H4 (cell line): ENCODE measurements around the gene MDH2. TPM values are rescaled to one million over a fixed set of nuclear protein-coding genes. Genes with fewer than 3 reads are reported as not detected.
"Not testable (repeated sequence)": the region's sequence is repeated elsewhere in the genome, so short reads cannot be mapped to it uniquely, and the experiment has no call there.

ENCODE experiments used
- DNase-seq: peaks from one replicate; pipeline ENCODE4 v3.0.0-alpha.2; 2015; ENCODE audit warnings: low spot score
- total RNA-seq: library from RNA; depleted of rRNA; stranded (reverse); fragments of >200 nt; shearing (Covaris generic); gene quantifications from 2 replicates; pipeline ENCODE4 v1.2.3, GENCODE V29; 2014

Gene MDH2
- total RNA-seq, 1 experiment from 2014 or later: 156 TPM

DNA sequence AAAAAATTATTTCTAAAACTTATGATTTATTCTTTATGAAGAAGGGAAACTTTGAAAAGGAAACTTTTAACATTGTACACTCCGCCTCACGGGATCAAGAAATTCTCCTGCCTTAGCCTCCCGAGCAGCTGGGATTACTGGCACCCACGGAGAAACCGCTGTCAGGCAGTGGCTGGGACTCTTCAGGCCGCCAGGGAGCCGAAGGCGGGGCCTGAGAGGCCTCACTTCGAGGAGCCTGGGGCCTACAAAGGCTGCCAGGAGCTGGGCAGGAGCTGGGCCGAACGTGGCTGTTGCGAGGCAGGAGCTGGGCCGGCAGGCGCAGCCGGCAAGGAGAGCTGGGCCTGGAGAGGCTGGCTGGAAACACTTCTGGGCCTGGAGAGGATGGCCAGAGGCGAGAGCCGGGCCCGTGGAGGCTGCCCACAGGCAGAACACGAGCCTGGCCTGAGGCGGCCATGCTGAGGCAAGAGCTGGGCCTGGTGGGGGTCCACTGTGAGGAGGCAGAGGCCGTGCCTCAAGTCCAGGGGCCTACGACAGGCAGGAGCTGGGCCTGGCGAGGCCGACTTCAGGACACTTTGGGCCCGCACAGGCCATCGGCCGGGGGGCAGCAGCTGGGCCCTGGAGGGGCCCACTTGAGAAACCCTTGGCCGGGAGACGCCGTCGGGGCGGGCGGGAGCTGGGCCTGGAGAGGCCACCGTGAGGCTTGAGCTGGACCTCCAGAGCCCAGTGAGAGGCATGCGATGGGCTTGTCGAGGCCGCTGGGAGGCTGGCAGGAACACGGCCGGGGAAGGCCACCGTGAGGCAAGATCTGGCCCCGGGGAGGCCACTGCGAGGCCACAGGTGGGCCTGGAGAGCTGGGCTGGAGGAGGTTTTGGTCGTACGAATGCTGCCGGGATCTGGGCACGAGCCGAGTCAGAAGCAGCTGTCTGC is 23.7 kb downstream of the MDH2 start:
- no peak for DNase-seq

DNA sequence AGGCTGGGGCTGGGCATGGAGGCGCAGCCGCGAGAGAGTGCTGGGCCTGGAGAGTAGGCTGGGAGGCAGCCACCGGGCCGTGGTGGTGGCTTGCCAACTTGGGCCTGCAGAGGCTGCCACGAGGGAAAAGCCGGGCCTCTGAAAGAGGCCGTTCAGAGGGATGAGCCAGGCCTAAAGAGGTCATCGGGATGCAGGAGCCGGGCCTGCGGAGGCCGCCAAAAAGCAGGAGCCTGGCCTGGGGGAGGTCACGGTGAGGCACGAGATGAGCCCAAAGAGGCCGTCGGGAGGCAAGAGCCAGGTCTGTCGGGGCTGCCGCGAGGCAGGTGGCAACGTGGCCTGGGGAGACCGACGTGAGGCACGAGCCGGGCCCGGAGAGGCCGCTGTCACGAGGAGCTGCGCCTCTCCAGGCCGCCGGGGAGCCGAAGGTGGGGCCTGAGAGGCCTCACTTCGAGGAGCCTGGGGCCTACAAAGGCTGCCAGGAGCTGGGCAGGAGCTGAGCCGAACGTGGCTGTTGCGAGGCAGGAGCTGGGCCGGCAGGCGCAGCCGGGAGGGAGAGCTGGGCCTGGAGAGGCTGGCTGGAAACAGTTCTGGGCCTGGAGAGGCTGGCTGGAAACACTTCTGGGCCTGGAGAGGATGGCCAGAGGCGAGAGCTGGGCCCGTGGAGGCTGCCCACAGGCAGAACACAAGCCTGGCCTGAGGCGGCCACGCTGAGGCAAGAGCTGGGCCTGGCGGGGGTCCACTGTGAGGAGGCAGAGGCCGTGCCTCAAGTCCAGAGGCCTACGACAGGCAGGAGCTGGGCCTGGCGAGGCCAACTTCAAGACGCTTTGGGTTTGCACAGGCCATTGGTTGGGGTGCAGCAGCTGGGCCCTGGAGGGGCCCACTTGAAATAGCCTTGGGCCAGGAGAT is 24.6 kb downstream of the MDH2 start:
- no peak for DNase-seq

DNA sequence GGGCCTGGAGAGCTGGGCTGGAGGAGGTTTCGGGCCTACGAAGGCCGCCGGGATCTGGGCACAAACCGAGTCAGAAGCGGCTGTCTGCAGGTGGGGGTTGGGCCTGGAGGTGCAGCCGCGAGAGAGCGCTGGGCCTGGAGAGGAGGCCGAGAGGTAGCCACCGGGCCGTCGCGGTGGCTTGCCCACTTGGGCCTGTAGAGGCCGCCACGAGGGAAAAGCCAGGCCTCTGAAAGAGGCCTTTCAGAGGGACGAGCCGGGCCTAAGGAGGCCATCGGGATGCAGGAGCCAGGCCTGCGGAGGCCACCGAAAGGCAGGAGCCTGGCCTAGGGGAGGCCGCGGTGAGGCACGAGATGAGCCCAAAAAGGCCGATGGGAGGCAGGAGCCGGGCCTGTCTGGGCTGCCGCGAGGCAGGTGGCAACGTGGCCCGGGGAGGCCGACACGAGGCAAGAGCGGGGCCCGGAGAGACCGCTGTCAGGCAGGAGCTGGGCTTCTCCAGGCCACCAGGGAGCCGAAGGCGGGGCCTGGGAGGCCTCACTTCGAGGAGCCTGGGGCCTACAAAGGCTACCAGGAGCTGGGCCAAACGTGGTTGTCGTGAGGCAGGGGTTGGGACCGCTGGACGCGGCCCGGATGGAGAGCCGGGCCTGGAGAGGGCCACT is 25.6 kb downstream of the MDH2 start:
- no peak for DNase-seq

DNA sequence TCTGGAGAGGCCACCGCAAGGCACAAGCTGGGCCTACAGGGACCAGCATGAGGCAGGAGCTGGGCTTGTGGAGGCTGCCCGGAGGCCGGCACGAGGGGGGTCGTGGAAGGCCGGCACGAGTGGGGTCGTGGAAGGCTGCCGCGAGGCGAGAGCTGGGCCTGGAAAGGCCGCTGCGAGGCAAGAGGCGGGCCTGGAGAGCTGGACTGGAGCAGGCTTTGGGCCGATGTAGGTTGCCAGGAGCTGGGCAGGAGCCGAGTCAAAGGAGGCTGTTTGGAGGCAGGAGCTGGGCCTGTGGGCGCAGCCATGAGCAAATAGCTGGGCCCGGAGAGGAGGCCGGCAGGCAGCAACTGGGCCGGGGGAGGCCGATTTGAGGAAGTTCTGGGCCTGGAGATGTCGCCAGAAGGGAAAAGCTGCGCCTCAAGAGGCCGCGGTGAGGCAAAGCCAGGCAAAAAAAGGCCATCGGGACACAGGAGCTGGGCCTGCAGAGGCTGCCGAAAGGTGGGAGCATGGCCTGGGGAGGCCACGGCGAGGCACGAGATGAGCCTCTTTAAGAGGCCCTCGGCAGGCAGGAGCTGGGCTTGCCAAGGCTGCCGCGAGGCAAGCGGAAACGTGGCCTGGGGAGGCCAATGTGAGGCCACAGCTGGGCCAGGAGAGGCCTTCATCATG is 26.5 kb downstream of the MDH2 start:
- DNase-seq: no peak

DNA sequence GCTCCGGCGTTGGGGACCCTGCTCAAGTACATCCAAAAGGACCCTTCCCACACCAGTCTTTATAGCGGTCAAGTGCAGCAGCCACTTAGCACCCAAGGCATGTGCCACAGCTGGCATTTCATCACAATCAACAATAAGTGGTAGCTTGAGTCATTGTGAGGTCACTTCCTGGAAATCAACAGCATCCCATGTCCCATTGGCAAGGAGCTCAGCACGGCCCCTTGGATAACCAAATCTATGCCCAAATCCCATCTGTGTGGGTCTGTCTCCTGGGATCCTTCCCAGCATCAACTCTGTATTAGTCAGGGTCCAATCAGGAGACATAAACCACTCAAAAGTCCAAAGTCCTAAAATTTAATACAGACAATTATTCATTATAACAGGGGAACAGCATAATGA is 27.1 kb downstream of the MDH2 start:
- no peak for DNase-seq

DNA sequence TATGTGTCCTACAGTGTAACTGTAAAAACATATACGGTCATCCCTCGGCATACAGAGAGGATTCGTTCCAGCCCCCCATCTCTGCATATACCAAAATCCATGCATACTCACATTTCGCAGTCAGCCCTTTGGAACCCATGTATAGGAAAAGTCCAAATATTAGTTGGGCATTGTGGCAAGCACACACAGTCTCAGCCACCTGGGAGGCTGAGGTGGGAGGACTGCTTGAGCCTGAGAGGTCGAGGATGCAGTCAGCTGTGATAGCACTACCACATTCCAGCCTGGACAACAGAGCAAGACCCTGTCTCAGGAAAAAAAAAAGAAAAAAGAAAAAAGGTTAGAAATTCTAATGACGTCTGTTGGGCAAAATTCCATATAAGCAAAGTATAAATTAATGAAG is 29.1 kb downstream of the MDH2 start:
- no peak for DNase-seq

DNA sequence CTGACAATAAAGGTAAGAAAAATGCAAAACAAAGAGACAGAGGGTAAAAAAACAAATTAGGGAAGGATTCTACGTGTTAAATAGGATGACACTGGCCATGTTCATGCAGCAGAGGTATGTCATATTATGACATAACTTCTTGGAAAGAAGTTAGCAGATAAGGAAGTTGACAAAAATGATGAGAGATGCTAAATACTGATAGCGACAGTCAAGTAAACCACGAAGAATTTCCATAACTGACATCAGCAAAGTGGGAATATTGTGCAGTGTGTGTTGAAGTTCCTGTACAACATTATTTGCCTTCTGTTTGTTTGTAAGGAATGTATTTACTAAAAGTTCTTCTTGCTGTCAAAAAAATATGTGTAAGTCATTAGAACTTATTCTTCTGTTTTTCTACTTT is 29.5 kb downstream of the MDH2 start:
- no peak for DNase-seq

DNA sequence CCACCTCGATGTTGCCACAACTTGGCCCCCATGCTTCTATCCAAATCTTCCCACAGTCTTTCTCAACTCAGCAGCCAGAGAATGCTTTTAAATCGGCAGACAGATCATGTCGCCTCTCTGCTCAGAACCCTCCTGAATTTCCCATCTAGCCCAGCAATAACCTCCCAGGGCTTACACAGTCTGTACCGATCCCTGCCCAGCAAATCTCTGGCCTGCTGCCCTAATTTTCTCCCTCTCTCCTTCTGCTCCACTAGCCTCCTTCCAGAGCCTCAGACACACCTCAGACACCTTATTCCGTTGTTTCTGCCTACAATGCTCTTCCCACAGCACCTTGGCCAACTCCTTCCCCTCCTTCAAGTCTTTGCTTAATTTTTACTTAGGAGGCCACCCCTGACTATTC is 32.3 kb downstream of the MDH2 start:
- no peak for DNase-seq

DNA sequence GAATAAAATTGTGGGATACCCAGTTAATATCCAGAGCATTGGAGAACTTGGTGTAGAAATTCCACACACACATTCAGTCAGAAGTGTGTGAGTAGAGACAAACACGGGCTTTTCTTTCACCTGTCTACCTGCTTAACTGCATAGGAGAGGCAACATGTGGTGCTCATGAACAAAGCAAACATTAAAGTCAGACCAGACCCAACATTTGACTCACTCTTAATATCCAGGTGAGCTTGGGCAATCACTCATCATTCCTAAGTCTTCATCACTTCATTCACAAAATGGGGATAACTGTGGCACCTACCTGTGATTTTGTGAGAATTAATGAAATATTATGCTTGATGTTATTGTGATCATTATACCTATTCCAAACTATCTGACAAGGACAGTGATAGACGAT is 36.2 kb downstream of the MDH2 start:
- DNase-seq: not testable (repeated sequence)

DNA sequence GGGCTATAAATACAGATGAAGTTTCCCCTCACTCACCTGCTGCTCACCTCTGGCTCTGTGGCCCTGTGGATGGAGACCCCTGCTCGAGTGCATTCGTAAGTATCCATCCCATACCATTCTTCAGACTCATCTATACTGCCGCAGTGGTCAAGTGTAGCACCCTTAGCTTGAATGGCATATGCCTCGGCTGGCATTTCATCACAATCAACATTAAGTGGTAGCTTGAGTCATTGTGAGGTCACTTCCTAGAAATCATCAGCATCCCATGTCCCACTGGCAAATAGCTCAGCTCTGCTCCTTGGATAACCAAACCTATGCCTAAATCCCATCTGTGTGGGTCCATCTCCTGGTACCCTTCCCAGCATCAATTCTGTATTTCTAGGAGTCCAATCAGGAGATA is 38.2 kb downstream of the MDH2 start:
- no peak for DNase-seq

DNA sequence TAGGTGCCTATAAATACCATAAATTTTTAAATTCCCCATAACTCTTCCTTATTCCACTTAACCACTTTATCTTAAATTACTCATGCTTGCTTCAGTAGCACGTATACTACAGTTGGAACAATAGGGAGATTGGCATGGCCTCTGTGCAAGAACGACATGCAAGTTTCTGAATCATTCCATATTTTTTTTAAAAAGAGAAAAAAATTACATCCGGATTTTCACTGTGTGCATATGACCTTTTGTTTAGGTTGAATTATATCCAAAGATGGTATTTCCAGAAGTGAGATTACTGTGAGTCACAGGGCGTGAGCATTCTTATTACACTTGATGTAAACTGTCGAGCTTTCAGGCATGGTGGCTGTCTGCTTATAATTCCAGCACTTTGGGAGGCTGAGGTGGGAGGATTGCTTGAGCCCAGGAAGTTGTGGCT is 39.5 kb downstream of the MDH2 start:
- DNase-seq: peak; percentile 96

DNA sequence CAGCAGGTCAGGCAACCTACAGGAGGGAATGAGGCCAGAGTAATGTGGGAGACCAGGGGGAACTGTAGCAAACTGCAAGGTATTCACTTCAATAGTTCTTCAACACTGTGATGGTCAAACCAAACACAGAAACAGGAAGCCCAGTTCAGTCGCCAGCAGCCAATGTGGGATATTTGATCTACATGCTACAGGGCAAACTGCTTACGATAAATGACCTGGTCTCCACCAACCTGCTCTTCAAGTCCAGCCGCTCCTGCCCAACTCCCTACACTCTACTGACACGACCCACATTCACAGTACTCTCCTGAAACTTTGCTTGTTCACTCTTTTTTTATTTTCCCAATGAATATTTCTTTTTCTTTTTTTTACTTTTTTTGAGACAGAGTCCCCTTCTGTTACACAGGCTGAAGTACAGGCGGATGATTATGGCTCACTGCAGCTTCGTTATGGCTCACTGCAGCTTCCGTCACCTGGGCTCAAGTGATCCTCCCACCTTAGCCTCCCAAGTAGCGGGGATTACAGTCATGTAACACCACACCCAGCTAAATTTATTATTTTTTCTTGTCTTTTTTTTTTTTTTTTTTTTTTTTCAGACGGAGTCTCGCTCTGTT is 42.1 kb downstream of the MDH2 start:
- DNase-seq: no peak

DNA sequence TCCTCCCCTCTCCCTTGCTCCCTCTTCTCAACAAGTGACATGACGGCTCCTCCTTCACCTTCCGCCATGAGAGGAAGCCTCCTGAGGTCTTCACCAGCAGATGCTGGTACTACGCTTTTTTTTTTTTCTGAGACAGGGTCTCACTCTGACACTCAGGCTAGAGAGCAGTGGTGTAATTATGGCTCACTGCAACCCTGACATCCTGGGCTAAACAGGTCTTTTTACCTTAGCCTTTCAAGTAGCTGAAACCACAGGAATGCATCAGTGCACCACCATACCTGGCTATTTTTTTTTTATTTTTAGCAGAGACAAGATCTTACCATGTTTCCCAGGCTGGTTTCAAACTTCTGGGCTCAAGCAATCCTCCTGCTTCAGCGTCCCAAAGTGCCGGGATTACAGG is 43.6 kb downstream of the MDH2 start:
- DNase-seq: no peak

DNA sequence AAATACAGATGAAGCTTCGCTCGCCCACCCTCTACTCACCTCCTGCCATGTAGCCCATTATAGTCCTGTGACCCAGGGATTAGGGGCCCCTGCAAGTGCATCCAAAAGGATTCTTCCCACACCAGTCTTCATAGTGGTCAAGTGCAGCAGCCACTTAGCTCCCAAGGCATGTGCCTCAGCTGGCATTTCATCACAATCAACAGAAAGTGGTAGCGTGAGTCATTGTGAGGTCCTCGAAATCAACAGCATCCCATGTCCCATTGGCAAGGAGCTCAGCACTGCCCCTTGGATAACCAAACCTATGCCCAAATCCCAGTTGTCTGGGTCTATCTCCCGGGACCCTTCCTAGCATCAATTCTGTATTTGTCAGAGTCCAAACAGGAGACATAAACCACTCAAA is 45.6 kb downstream of the MDH2 start:
- DNase-seq: not testable (repeated sequence)

DNA sequence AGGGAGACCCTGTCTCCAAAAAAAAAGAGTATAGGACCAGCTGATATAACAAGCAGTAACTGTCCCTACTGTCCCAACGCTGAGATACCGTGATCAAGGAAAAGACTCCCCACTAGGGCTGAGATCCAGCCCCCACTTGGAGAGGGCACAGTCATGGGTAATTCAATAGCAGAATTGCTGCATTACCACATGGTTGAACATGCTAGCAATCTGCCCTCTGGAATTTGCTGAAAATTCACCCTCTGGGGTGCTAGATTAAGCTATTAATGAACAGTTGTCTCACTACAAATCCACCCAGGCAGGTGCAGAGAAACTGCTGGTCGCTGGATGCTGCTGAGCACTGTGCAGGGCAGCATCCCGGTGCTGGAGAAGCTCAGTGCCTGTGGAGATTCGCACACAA is 46.4 kb downstream of the MDH2 start:
- DNase-seq: not testable (repeated sequence)

DNA sequence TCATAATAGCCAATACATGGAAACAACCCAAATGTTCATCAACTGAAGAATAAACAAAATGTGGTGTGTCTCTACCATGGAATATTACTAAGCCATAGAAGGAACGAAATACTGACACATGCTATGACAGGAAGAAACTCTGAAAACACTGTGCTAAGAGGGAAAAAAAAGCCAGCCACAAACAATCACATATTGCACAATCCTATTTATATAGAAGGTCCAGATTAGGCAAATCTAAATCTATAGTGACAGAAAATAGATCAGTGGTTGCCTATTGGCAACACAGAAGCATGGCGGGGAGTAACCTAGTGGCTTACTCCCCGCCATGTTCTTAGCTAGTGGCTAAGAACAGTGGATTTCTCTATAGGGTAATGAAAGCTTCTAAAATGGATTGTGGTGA is 48.0 kb downstream of the MDH2 start:
- no peak for DNase-seq

DNA sequence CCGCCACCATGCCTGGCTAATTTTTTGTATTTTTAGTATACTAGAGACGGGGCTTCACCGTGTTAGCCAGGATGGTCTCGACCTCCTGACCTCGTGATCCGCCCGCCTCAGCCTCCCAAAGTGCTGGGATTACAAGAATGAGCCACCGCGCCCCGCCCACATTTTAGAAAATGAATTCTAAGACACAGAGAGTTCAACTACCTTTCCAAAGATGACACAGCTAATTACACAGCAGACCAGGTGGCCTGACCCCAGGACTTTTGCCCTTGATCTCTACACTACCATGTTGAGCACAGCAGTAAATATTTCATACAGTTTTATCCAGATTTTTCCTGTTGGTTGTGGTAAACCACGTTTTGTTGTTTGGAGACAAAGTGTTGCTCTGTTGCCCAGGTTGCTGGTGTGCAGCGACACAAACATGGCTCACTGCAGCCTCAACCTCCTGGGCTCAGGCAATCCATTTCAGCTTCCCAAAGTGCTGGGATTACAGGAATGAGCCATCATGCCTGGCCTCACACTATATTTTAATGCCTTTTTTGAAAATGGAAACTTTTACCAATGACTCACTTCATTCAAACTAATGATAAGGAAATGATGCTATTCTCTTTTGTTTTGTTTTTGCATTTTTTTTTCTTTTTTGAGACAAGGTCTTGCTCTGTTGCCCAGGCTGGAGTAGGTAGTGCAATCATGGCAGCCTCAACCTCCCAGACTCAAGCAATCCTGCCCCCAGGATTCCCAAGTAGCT is 54.0 kb downstream of the MDH2 start:
- DNase-seq: not testable (repeated sequence)

DNA sequence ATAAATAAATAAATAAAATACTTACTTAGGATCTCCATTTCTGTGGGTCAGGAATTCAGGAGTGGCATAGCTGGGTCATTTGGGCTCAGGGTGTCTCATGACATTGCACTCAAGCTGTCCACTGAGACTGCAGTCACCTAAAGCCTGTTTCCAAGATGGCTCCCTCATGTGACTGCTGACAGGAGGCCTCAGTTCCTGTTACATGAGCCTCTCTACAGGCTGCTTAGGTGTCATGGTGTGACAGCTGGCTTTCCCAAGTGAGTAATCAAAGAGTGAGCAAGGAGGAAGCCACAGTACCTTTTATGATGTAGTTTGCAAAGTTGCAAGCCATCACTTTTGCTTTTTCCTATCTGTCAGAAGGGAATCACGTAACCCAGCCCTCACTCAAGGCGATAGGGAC is 55.9 kb downstream of the MDH2 start:
- DNase-seq: not testable (repeated sequence)

DNA sequence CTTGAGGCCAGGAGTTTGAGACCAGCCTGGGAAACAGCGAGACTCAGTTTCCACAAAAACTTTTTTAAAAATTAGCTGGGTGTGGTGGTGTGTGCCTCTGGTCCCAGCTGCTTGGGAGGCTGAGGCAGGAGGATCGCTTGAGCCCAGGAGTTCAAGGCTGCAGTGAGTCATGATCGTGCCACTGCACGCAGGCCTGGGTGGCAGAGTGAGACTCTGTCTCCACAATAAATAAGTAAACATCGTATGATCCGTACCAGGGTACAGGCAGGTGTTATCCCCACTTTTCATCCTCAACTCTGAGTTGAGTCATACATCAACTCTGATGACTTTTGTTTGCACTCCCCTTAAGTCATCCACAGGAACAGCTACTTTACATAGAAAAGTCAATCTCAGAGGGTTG is 58.2 kb downstream of the MDH2 start:
- not testable (repeated sequence) for DNase-seq

DNA sequence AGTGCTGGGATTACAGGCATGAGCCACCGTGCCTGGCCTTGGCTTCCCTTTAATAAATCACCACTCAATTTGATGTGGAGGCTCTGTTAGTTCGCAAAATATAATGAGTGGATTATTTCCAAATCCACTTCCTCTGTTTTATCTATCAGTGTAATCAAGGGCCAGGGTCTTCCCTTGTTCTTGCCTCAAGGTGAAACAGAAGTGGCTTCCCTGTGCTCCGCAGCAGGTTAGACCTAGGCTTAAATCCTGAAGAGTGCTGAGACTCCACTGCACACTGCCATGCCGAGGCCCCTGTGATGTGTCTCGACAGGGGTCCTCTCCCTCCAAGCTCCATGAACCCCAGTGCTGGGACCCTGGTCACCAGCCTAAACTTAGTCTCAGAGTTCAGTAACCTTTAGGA is 59.0 kb downstream of the MDH2 start:
- DNase-seq: no peak
